Tibial nerve (tissue), 4 donors: ENCODE data around the gene GAGE2A. TPM values are rescaled to one million over a fixed set of nuclear protein-coding genes. Genes with fewer than 3 reads are reported as not detected.

Source experiments
- DNase-seq, 2 donors: peaks; one replicate each; pipeline ENCODE4 v3.0.0-alpha.2; 2019; ENCODE audit warnings: low spot score in 2 of 2
- H3K27ac ChIP-seq, 4 donors: fragments of 200-600 bp; sonication (generic) in 3 of 4; one replicate each; pipeline ENCODE4 v1.5.1; 2017 to 2019; ENCODE audit warnings: mild to moderate bottlenecking in 1 of 4
- H3K27me3 ChIP-seq, 2 donors: fragments of 200-600 bp; sonication (generic) in 1 of 2; one replicate each; pipeline versions ENCODE4 v1.5.1 to v1.6.0; 2017 to 2019
- H3K36me3 ChIP-seq, 3 donors: fragments of 200-600 bp; sonication (generic); one replicate each; pipeline ENCODE4 v1.5.1; 2018 to 2019
- H3K4me1 ChIP-seq, 4 donors: fragments of 200-600 bp; sonication (generic) in 3 of 4; one replicate each; pipeline ENCODE4 v1.5.1; 2017 to 2019
- H3K4me3 ChIP-seq, 4 donors: fragments of 200-600 bp; sonication (generic) in 3 of 4; one replicate each; pipeline ENCODE4 v1.5.1; 2017 to 2019; ENCODE audit warnings: mild to moderate bottlenecking in 1 of 4, moderate library complexity in 1 of 4
- H3K9me3 ChIP-seq, 4 donors: fragments of 200-600 bp; sonication (generic) in 3 of 4; one replicate each; pipeline ENCODE4 v1.5.1; 2017 to 2019
- EP300 ChIP-seq, 2 donors: sonication (generic); formaldehyde crosslinking; IDR thresholded peaks; one replicate each; pipeline ENCODE4 v1.6.1; 2017; ENCODE audit warnings: antibody characterized with exemption in 2 of 2, mild to moderate bottlenecking in 1 of 2
- POLR2A ChIP-seq, 2 donors: fragments of 450-650 bp; IDR thresholded peaks; one replicate each; pipeline ENCODE4 v1.6.1; 2017; ENCODE audit warnings: antibody characterized with exemption in 2 of 2, mild to moderate bottlenecking in 2 of 2, moderate library complexity in 2 of 2
- WGBS, 2 donors: methylation state at CpG; one replicate each; pipeline ENCODE4 v1.1.5; 2018; 5-methylcytosine and 5-hydroxymethylcytosine counted together
- total RNA-seq, 4 donors: library from RNA; depleted of rRNA; stranded (reverse); fragments of >200 nt; gene quantifications; one replicate each; pipeline ENCODE4 v1.1.0, GENCODE V29; 2016
- TF ChIP-seq, protein P1 (sequence below), 5 experiments: fragments of 200-600 bp in 3 of 5; fragments of 450-650 bp in 2 of 5; sonication (generic) in 3 of 5; IDR thresholded peaks; one replicate each; pipeline ENCODE4 v1.5.1; 2016 to 2019; ENCODE audit warnings: antibody characterized with exemption in 5 of 5, mild to moderate bottlenecking in 3 of 5, moderate library complexity in 2 of 5

GAGE2A gene
- total RNA-seq, 4 donors from 2014 or later: not detected

DNA sequence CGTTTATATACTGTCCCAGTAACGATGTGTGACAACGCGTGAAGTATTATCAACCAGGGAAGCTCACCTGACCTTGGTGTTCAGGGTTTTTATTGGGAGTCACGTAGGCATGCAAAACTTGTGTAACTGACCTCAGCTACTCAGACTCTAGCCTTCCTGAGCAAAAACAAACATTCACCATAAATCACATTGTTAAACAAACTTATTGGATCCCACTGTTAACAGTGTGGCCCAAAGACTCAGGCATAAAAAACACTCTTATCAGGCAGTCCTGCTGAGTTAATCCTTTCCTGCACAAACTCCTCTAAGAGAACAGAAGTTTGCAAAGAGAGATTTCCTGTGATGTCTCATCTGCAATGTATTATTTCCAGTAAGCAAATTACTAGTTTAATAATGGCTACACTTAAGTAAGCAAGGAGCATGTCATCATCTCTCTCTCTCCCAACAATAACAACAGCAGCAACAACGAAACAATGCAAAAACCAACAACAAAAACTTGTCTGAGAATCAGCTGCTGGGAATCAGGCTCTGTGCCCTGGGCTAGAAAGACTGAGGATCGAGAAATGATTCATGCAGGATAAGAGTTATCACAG is 21.5 kb downstream of the GAGE2A start:
- no peak for TF ChIP-seq EP300 (IDR thresholded peaks at IDR 0.05)
- no peak for TF ChIP-seq POLR2A (IDR thresholded peaks at IDR 0.05)
- TF ChIP-seq, protein P1, sequence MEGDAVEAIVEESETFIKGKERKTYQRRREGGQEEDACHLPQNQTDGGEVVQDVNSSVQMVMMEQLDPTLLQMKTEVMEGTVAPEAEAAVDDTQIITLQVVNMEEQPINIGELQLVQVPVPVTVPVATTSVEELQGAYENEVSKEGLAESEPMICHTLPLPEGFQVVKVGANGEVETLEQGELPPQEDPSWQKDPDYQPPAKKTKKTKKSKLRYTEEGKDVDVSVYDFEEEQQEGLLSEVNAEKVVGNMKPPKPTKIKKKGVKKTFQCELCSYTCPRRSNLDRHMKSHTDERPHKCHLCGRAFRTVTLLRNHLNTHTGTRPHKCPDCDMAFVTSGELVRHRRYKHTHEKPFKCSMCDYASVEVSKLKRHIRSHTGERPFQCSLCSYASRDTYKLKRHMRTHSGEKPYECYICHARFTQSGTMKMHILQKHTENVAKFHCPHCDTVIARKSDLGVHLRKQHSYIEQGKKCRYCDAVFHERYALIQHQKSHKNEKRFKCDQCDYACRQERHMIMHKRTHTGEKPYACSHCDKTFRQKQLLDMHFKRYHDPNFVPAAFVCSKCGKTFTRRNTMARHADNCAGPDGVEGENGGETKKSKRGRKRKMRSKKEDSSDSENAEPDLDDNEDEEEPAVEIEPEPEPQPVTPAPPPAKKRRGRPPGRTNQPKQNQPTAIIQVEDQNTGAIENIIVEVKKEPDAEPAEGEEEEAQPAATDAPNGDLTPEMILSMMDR (IDR thresholded peaks at IDR 0.05): no peak
- Histone ChIP-seq H3K9me3 (no peaks in the 10 kb centered on the region), H3K27ac (no peak overlapping the region), H3K27me3 (peaks cover 0 to 10% of the 10 kb centered on the region in 2 donors), H3K36me3 (no peaks in the 10 kb centered on the region), H3K4me1 (no peaks in the 10 kb centered on the region), H3K4me3 (no peak overlapping the region)
- DNase-seq: no peak
- 44 to 65% methylated on average over 7 of the region's 7 CpGs for WGBS, 2 donors

DNA sequence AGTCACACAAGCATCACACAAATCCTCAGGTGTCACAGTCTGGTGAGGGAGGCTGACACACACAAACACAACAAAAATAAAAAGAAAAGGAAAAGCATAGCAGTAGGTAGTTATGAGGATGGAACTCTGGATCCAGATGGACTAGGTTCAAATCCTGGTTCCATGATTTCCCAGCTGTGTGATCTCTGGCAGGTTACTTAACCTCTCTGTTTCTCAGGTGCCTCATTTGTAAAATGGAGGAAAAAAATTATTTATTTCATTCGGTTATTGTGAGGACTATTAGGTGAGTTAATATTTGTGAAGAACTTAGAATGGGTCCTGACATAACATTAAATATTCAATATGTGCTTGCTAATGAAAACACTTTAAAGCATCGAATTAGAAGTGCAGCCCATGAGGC is 29.3 kb downstream of the GAGE2A start:
- WGBS, 2 donors: 87 to 94% methylated on average over 2 of the region's 2 CpGs

DNA sequence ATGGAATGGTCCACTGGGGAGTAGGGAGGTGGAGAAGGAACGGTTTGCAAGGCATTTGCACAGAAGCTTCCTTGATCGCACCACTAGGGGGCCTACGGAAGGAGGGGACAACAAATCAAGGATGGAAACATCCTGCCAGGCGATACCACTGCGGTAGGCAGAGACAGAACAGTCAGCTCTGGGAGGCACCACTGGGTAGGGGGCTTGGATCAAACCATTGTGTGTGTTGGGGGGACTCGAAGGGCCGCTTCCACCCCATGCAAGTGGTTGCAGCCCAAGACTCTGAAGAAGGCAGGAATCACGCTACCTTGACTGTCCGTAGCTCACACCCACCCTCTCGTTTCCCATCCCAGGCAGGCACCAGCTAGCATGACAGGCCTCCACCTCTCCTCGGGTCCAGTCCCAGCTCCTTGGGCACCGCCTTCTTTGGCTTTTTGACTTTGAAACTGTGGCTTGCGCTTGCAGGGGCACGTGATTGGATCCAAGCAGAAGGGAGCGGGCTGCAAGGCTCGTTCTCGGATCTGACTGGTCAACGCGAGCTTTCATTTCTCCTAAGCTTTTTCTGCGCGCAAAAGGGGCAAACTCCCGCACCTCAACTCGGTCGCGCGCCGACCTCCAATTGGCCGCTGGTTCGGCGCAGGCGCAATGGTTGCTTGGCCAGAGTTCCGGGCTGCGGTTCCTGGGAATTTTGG is 37.9 kb downstream of the GAGE2A start:
- Histone ChIP-seq H3K27me3 (no peaks in the 10 kb centered on the region), H3K4me3 (no peak overlapping the region), H3K4me1 (no peaks in the 10 kb centered on the region), H3K9me3 (peaks cover 0 to 9% (median 0%) of the 10 kb centered on the region in 4 donors), H3K36me3 (no peaks in the 10 kb centered on the region), H3K27ac (no peak overlapping the region)
- TF ChIP-seq, protein P1 (IDR thresholded peaks at IDR 0.05): no peak
- no peak for TF ChIP-seq POLR2A (IDR thresholded peaks at IDR 0.05)
- no peak for TF ChIP-seq EP300 (IDR thresholded peaks at IDR 0.05)
- WGBS, 2 donors: 75 to 80% methylated on average over 21 to 33 of the region's 33 CpGs
- no peak for DNase-seq

More for the DNA sequence above, 29.3 kb downstream of the GAGE2A start:
- Histone ChIP-seq H3K9me3 (no peaks in the 10 kb centered on the region), H3K4me3 (no peak overlapping the region), H3K27ac (no peak overlapping the region), H3K36me3 (no peaks in the 10 kb centered on the region), H3K4me1 (no peaks in the 10 kb centered on the region), H3K27me3 (no peaks in the 10 kb centered on the region)
- DNase-seq: no peak
- no peak for TF ChIP-seq EP300 (IDR thresholded peaks at IDR 0.05)
- TF ChIP-seq POLR2A (IDR thresholded peaks at IDR 0.05): no peak
- TF ChIP-seq, protein P1 (IDR thresholded peaks at IDR 0.05): no peak

DNA sequence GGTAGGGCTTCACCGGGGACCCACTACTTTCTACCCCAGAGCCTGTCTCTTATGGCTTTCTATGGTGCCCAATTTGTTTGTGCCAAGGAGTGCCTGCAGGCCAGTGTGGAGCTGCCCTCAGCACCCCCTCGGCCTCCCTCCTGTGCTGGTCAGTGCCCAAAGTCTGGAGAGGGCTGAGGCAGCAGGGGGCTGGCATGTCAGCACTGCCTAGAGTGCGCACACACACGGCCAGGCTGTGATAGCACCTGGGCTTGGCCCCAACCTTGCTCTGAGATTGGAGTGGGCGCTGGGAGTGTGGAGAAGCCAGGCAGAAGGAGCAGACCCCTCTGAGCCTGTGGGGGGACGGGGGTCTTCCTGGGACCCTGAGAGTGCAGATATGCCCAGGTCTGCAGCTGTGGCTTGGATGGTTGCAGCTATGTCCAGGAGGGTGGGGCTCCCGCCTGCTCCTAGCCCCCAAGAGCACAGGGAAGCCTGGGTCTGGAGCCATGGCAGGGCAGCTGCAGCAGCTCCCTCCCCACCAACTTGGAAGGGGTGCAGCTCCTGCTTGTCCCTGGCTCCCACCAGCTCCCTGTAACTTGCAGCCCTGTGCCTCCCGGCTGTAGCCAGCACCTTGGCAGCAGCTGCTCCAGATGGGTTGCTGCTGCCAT is 55.8 kb downstream of the GAGE2A start:
- Histone ChIP-seq H3K4me1 (no peaks in the 10 kb centered on the region), H3K27me3 (peaks cover 0 to 26% of the 10 kb centered on the region in 2 donors), H3K9me3 (no peaks in the 10 kb centered on the region), H3K27ac (no peak overlapping the region), H3K4me3 (no peak overlapping the region), H3K36me3 (no peaks in the 10 kb centered on the region)
- no peak for DNase-seq
- WGBS, 2 donors: 75 to 88% methylated on average over 5 to 8 of the region's 8 CpGs
- TF ChIP-seq POLR2A (IDR thresholded peaks at IDR 0.05): no peak

Other genes with a start within 250 kb of the GAGE2A start
- gene GAGE12C, start 57.3 kb upstream of the GAGE2A start, total RNA-seq: not detected
- gene GAGE12D, start 47.8 kb upstream of the GAGE2A start, total RNA-seq: not detected
- gene GAGE12E, start 38.2 kb upstream of the GAGE2A start, total RNA-seq: not detected
- gene GAGE12F, start 28.7 kb upstream of the GAGE2A start, total RNA-seq: not detected
- not detected for gene GAGE12G, start 19.1 kb upstream of the GAGE2A start, total RNA-seq
- not detected for gene GAGE12H, start 9.5 kb upstream of the GAGE2A start, total RNA-seq
- gene GAGE1, start 9.5 kb downstream of the GAGE2A start, total RNA-seq: not detected
- gene PAGE1, start 106.5 kb downstream of the GAGE2A start, total RNA-seq: not detected
- not detected for gene PAGE4, start 239.8 kb downstream of the GAGE2A start, total RNA-seq